Ascending aorta (tissue), 2 donors: ENCODE measurements around the gene TRIP13. TPM values are rescaled to one million over a fixed set of nuclear protein-coding genes. Genes with fewer than 3 reads are reported as not detected.

Experiments
- DNase-seq, 2 donors: peaks; one replicate each; pipeline ENCODE4 v3.0.0-alpha.2; 2019; ENCODE audit warnings: low spot score in 2 of 2
- H3K27ac ChIP-seq, 2 donors: fragments of 200-600 bp; sonication (generic); one replicate each; pipeline ENCODE4 v1.5.1; 2016 to 2017; ENCODE audit warnings: mild to moderate bottlenecking in 1 of 2
- H3K27me3 ChIP-seq: fragments of 200-600 bp; sonication (generic); one replicate; pipeline ENCODE4 v1.5.1; 2017
- H3K36me3 ChIP-seq, 2 donors: fragments of 200-600 bp; sonication (generic); one replicate each; pipeline ENCODE4 v1.5.1; 2016
- H3K4me1 ChIP-seq, 2 donors: fragments of 200-600 bp; sonication (generic); one replicate each; pipeline ENCODE4 v1.5.1; 2016 to 2017; ENCODE audit warnings: mild to moderate bottlenecking in 1 of 2
- H3K4me3 ChIP-seq, 2 donors: fragments of 200-600 bp; sonication (generic); one replicate each; pipeline ENCODE4 v1.5.1; 2016 to 2017; ENCODE audit warnings: mild to moderate bottlenecking in 1 of 2
- H3K9me3 ChIP-seq, 2 donors: fragments of 200-600 bp; sonication (generic); one replicate each; pipeline ENCODE4 v1.5.1; 2016
- CTCF ChIP-seq, 3 experiments: fragments of 200-600 bp in 2 of 3; fragments of 450-650 bp in 1 of 3; sonication (generic) in 2 of 3; IDR thresholded peaks; one replicate each; pipeline ENCODE4 v1.5.1; 2016 to 2019; ENCODE audit warnings: antibody characterized with exemption in 3 of 3, mild to moderate bottlenecking in 1 of 3, moderate library complexity in 1 of 3
- intact Hi-C: fragments of 100-400 bp; cut with DNase I; formaldehyde crosslinking; loops from one replicate; pipeline ENCODE4 v1.15.1; 2023
- total RNA-seq: library from RNA; depleted of rRNA; stranded (reverse); fragments of >200 nt; gene quantifications from one replicate; pipeline ENCODE4 v1.1.0, GENCODE V29; 2016

The TRIP13 gene
- total RNA-seq, 1 donor from 2014 or later, result not detected

DNA sequence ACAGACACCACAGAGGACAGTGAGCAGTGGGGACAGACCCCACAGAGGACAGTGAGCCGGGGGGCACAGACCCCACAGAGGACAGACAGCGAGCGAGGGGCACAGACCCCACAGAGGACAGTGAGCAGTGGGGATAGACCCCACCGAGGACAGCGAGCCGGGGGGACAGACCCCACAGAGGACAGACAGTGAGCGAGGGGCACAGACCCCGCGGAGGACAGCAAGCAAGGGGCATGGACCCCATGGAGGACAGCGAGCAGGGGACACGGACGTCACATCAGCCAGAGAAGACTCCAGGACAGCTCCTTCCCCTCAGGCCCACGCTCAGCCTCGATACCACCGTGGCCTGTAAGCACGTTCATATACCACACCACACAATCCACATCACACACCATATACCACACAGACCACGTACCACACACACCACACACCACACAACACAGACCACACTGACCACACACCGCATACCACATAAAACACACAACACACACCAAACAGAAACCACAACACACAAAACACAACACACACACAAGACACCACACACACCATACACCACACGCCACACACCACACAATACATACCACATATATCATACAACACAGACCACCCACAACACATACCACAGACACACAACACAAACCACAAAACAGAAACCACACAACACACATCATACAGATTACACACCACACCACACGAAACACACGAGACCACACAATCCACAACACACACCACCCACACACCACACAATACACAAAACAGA, 36.7 kb upstream of the TRIP13 start:
- Histone ChIP-seq H3K9me3 (no peaks in the 10 kb centered on the region), H3K27ac (no peak overlapping the region), H3K4me3 (no peak overlapping the region), H3K36me3 (no peaks in the 10 kb centered on the region), H3K27me3 (no peaks in the 10 kb centered on the region), H3K4me1 (no peaks in the 10 kb centered on the region)
- DNase-seq, result no peak
- intact Hi-C loops, result no loop called here
- TF ChIP-seq CTCF (IDR thresholded peaks at IDR 0.05), result no peak

DNA sequence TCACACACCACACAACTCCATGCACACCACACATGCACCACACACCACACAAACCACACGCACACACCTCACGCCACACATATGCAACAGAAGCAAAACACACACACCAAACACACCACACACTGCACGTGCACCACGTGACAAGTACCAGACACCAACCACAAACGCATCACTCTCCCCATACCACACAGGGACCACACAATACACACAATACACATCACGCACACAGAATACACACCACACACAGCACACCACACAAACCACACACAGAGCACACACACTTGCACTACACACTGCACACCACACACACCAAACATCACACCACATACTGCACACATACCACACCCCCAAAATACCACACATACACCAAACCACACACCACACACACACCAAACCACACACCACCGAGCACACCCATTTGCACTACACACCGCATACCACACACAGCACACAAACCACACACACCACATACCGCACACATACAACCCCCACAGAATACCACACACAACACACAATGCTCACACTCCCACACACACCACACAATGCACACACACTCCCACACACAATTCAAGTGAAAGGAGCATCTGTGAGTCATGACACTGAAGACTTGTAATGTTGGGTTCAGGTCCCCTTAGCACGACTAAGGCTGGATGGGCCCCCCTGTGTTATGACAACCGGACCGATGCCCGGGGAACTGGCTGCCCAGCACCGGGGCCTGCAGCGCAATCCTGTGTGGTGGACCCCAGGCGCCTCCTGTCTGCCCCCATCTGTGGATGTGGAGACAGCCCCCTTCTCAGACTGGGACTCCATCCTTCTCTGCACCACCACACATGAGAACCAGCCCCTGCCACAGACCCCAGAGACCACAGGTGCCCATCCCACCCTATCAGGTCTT, 35.9 kb upstream of the TRIP13 start:
- intact Hi-C loops, result no loop called here
- H3K4me3 ChIP-seq, result no peak overlapping the region
- no peak for DNase-seq
- H3K9me3 ChIP-seq, result no peaks in the 10 kb centered on the region
- H3K4me1 ChIP-seq, result no peaks in the 10 kb centered on the region
- no peaks in the 10 kb centered on the region for H3K27me3 ChIP-seq
- no peak overlapping the region for H3K27ac ChIP-seq
- no peak for TF ChIP-seq CTCF (IDR thresholded peaks at IDR 0.05)
- H3K36me3 ChIP-seq, result no peaks in the 10 kb centered on the region

- H3K4me1 ChIP-seq, result no peaks in the 10 kb centered on the region
- TF ChIP-seq CTCF (IDR thresholded peaks at IDR 0.05), result no peak
- no peak overlapping the region for H3K4me3 ChIP-seq
- intact Hi-C loops, result no loop called here
- DNase-seq, result no peak
- no peaks in the 10 kb centered on the region for H3K9me3 ChIP-seq
- H3K27me3 ChIP-seq, result no peaks in the 10 kb centered on the region
- no peak overlapping the region for H3K27ac ChIP-seq
- peaks cover 13% of the 10 kb centered on the region in 2 donors for H3K36me3 ChIP-seq
These were observed 34.0 kb upstream of the TRIP13 start for GRCh38 chr5:858726-859125.

DNA sequence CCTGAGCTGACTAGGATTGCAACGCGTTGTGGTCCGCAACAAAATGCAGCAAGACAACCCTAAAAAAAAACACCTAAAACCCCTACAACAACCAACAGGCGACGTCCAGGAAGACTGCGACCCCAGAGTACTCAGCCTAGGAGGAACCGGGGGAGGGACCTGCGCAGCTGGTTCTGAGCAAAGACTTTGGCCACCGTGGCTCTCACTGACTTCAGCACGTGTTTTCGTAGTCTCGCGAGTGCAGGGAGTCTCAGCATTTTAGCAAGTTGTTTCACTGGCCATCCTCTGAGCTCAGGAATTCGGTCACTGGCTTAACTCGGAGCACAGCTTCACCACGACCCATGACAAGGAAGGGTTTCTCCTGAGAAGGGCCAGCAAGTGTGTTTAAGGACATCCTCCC, 33.3 kb upstream of the TRIP13 start:
- intact Hi-C loops, result no loop called here
- no peak overlapping the region for H3K4me3 ChIP-seq
- H3K27me3 ChIP-seq, result no peaks in the 10 kb centered on the region
- peaks cover 18 to 20% of the 10 kb centered on the region in 2 donors for H3K36me3 ChIP-seq
- no peak for DNase-seq
- H3K4me1 ChIP-seq, result no peaks in the 10 kb centered on the region
- no peak overlapping the region for H3K27ac ChIP-seq
- TF ChIP-seq CTCF (IDR thresholded peaks at IDR 0.05), result no peak
- no peaks in the 10 kb centered on the region for H3K9me3 ChIP-seq

DNA sequence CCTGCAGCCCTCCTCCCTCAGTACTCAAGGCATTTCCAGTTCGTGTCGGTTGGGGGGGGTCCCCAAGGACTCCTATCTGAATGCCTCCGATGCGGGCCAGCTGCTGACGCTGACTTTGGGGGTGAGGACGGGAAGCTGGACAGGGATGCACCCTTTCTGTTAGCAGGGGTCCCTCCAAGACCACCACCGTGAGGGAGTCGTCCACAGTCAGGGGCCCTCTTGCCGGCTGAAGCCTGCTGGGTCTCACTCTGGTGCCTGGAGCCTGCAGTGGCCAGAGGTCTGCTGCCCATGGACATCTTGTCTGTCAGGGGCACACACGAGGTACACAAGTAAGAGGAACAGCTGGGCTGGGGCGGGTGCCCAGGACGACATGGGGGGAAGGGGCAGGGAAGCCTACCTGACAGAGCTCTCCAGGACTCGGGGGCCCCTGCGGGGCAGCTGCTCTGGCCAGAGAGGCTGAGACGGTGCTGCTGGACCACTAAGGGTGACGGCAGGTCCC, 32.8 kb upstream of the TRIP13 start:
- peaks cover 23 to 25% of the 10 kb centered on the region in 2 donors for H3K36me3 ChIP-seq
- no peak for DNase-seq
- H3K27me3 ChIP-seq, result no peaks in the 10 kb centered on the region
- H3K27ac ChIP-seq, result no peak overlapping the region
- H3K4me3 ChIP-seq, result no peak overlapping the region
- TF ChIP-seq CTCF (IDR thresholded peaks at IDR 0.05), result no peak
- no peaks in the 10 kb centered on the region for H3K9me3 ChIP-seq
- intact Hi-C loops, result no loop called here
- H3K4me1 ChIP-seq, result no peaks in the 10 kb centered on the region
